Activated naive CD4-positive, alpha-beta T cell treated with anti-CD3 and anti-CD28 coated beads, Interleukin-2, amount 50 U/mL, for 72 hours (primary cell): ENCODE results near the gene CXorf49. TPM values are rescaled to one million over a fixed set of nuclear protein-coding genes. Genes with fewer than 3 reads are reported as not detected.
A peak's percentile ranks its signal among the peaks of the same experiment; 100 is the strongest.
"Not testable (repeated sequence)": the region's sequence is repeated elsewhere in the genome, so short reads cannot be mapped to it uniquely, and the experiment has no call there.

Experiments used
- ATAC-seq, 2 donors: fragments of 150-1000 bp; cut with Tn5 transposase; 2 replicates each; pipeline ENCODE4 v1.10.0; 2021; ENCODE audit warnings: mild to moderate bottlenecking in 2 of 2, moderate library complexity in 2 of 2
- DNase-seq, 2 donors: peaks; one replicate each; pipeline ENCODE4 v3.0.0; 2021 to 2022; ENCODE audit warnings: low spot score in 2 of 2
- H3K27ac Mint-ChIP-seq, 2 donors: one replicate each; pipeline ENCODE4 v1.8.0; 2022; ENCODE audit warnings: mild to moderate bottlenecking in 2 of 2, mixed read lengths in 2 of 2
- H3K36me3 Mint-ChIP-seq, 2 donors: one replicate each; pipeline ENCODE4 v1.8.0; 2022; ENCODE audit warnings: mixed read lengths in 2 of 2
- H3K9me3 Mint-ChIP-seq, 2 donors: one replicate each; pipeline ENCODE4 v1.8.0; 2022; ENCODE audit warnings: mixed read lengths in 2 of 2
- total RNA-seq, 2 donors: library from RNA; stranded (reverse); gene quantifications; one replicate each; pipeline ENCODE4 v1.2.3, GENCODE V29; 2022

Gene CXorf49
- total RNA-seq, 2 donors from 2014 or later: not detected

- H3K9me3 Mint-ChIP-seq: no peaks in the 10 kb centered on the region
- no peak for DNase-seq
- ATAC-seq: no peak
- no peak overlapping the region for H3K27ac Mint-ChIP-seq
- no peaks in the 10 kb centered on the region for H3K36me3 Mint-ChIP-seq
These were observed 38.4 kb downstream of the CXorf49 start for GRCh38 chrX:71679575-71680207.

GRCh38 chrX:71677195-71677594 lies 40.9 kb downstream of the CXorf49 start:
- not testable (repeated sequence) for H3K9me3 Mint-ChIP-seq, ATAC-seq, H3K27ac Mint-ChIP-seq, DNase-seq, H3K36me3 Mint-ChIP-seq

GRCh38 chrX:71676068-71676795 lies 41.9 kb downstream of the CXorf49 start:
- not testable (repeated sequence) for DNase-seq, H3K27ac Mint-ChIP-seq, H3K36me3 Mint-ChIP-seq, H3K9me3 Mint-ChIP-seq, ATAC-seq

DNA sequence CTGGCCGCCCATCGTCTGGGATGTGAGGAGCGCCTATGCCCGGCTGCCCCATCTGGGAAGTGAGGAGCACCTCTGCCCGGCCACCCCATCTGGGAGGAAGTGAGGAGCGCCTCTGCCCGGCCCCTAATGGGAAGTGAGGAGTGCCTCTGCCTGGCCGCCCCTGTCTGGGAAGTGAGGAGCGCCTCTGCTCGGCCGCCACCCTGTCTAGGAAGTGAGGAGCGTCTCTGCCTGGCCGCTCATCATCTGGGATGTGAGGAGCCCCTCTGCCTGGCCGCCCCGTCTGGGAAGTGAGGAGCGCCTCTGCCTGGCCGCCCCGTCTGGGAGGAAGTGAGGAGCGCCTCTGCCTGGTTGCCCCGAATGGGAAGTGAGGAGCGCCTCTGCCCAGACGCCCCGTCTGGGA lies 42.4 kb downstream of the CXorf49 start:
- ATAC-seq, DNase-seq, H3K9me3 Mint-ChIP-seq, H3K36me3 Mint-ChIP-seq, H3K27ac Mint-ChIP-seq: not testable (repeated sequence)

DNA sequence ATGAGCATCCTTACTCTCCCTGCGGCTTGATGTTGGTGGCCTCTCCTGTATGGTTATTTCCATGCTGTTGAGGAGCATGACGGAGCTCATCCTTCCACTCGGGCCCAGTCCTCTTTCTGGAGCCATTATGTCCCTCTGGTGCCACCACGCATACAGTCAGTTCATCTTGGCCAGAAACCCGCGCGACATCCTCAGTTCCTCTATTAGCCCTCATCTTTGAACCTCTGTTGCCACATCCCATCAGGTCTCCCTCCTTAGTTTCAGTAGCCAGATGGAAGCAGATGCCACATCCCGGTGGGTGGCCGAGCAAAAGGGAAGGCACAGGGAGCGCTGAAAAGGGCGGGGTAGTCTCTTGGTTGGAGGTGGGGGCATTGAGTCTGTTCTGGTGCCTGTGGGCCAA lies 46.1 kb downstream of the CXorf49 start:
- Mint-ChIP-seq H3K27ac (no peak overlapping the region), H3K36me3 (no peaks in the 10 kb centered on the region), H3K9me3 (no peaks in the 10 kb centered on the region)
- ATAC-seq: no peak
- DNase-seq: no peak

GRCh38 chrX:71671043-71671780 lies 46.9 kb downstream of the CXorf49 start:
- DNase-seq (peak in 1 of 2 donors; percentile 69), ATAC-seq (peak; percentile 80 to 96)
- no peak overlapping the region for H3K27ac Mint-ChIP-seq
- no peaks in the 10 kb centered on the region for H3K36me3 Mint-ChIP-seq
- no peaks in the 10 kb centered on the region for H3K9me3 Mint-ChIP-seq

GRCh38 chrX:71669947-71670346 lies 48.1 kb downstream of the CXorf49 start:
- not testable (repeated sequence) for H3K27ac Mint-ChIP-seq, DNase-seq, H3K36me3 Mint-ChIP-seq, H3K9me3 Mint-ChIP-seq
- ATAC-seq: peak; percentile 46 to 77

DNA sequence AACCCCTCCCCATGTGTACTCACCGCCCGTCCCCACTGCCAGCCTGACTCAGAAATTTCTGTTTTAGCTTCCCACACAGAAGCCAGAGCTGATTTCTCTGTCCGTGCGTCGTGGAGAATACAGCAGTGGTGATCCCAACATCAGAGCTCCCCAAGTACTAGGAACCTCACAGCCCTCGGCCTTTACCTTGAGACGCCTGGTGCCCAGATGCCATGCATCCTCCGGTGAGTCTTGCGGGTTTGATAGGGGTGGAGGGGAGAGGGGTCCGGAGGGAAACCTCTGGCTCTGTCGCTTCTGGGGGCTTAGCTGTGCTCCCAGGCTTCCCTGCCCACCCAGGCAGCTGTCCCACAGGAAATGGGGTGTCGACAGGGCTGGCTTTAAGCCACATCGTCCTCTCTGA lies 48.6 kb downstream of the CXorf49 start:
- Mint-ChIP-seq H3K36me3 (no peaks in the 10 kb centered on the region), H3K27ac (no peak overlapping the region), H3K9me3 (no peaks in the 10 kb centered on the region)
- ATAC-seq (no peak), DNase-seq (no peak)

DNA sequence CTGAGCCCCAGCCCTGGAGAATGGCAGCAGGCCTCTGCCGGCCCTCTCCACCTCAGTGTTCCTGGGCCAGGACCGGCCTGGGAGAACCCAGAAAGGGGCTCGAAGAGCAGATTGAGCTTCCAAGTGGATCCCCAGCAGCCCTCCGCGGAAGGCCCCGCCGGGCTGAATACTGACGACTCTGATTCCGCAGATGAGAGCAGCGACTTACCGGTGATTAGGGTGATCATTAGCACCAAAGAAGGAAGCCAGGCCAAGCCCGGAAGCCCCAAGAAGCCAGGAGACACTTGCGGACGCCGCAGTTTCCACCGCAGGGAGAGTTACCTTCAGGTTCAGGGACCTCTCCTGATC lies 49.9 kb downstream of the CXorf49 start:
- DNase-seq (no peak), ATAC-seq (no peak)
- Mint-ChIP-seq H3K36me3 (no peaks in the 10 kb centered on the region), H3K27ac (no peak overlapping the region), H3K9me3 (no peaks in the 10 kb centered on the region)

- ATAC-seq (no peak), DNase-seq (no peak)
- H3K27ac Mint-ChIP-seq: no peak within 1 kb of the TSS
- no peaks in the 10 kb centered on the region for H3K36me3 Mint-ChIP-seq
- H3K9me3 Mint-ChIP-seq: no peaks in the 10 kb centered on the region
These were observed 50.5 kb downstream of the CXorf49 start, which contains the start of gene LOC101059915 for GRCh38 chrX:71667328-71668247. LOC101059915 (plus strand) TSS chrX:71667546.

GRCh38 chrX:71666240-71667223 lies 51.6 kb downstream of the CXorf49 start:
- DNase-seq: no peak
- no peak overlapping the region for H3K27ac Mint-ChIP-seq
- H3K36me3 Mint-ChIP-seq: no peaks in the 10 kb centered on the region
- H3K9me3 Mint-ChIP-seq: no peaks in the 10 kb centered on the region
- ATAC-seq: no peak

- DNase-seq (no peak), ATAC-seq (no peak)
- Mint-ChIP-seq H3K9me3 (no peaks in the 10 kb centered on the region), H3K36me3 (no peaks in the 10 kb centered on the region), H3K27ac (no peak overlapping the region)
These were observed 52.3 kb downstream of the CXorf49 start for GRCh38 chrX:71665747-71666146.

DNA sequence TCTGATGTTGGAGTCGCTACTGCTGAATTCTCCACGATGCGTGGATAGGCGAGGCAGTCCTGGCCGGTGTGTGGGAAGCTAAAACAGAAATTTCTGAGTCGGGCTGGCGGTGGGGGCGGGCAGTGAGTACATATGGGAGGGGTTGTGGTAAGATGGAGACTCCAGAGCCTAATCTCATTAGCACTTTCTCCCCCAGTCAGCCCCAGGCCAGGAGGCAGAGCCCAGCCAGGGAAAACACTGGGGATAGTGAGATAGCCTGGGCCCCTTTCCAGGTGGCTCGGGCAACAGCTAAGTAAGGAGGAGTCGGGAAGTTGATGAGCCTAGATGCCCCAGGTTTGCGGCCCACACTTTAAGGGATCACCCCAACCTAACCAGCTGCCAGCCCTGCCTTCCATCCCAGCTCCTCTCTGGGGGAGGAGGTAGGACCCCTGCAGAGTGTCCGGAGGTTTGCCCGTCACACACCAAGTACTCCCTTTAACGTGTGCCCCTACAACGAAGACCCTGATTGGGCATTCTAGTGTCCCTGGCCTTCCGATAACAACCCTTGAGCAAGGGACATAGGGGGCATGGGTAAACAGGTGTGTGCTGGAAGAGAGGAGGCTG lies 53.1 kb downstream of the CXorf49 start:
- Mint-ChIP-seq H3K27ac (no peak overlapping the region), H3K9me3 (no peaks in the 10 kb centered on the region), H3K36me3 (no peaks in the 10 kb centered on the region)
- no peak for DNase-seq
- ATAC-seq: no peak
